Left forelimb (tissue), 1 donor: ENCODE results near the gene KREMEN1.

Experiments
- DNase-seq: peaks from one replicate; pipeline ENCODE4 v3.0.0-alpha.2; 2018; ENCODE audit warnings: low spot score

Gene KREMEN1

DNA sequence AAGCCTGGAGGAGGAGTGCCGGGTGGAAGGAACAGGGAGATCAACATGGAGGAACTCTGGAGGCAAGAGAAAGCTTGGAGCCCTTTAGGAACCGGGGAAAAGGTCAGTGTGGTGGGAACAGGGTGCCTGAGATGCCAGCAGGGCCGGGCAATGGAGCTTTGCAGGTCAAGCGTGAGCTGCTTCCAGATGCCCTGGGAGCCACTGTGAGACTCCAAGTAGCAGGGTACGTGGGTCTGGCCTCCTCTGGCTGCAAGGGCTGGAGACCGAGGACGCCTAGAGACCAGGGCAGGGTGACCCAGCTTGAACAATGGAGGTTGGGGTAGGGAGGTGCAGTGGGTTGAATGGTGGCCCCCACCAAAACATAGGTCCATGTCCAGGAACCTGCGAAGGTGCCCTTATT is 117.2 kb downstream of the KREMEN1 start:
- DNase-seq: peak; percentile 58

DNA sequence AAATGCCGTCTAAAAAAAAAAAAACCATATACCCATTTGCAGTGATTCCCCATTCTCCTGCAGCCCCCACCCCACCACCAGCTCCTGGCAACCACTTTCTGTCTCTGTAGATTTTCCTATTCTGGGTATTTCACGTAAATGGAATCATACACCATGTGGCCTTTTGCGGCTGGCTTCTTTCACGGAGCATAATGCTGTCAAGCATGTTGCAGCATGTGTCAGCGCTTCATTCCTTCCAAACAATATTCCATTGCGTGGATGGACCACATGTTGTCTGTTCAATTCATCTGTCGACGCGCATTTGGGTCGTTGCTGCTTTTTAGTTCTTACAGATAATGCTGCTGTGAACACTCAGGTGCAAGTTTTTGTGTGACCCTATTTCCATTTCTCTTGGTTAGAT is 118.1 kb downstream of the KREMEN1 start:
- DNase-seq: no peak

DNA sequence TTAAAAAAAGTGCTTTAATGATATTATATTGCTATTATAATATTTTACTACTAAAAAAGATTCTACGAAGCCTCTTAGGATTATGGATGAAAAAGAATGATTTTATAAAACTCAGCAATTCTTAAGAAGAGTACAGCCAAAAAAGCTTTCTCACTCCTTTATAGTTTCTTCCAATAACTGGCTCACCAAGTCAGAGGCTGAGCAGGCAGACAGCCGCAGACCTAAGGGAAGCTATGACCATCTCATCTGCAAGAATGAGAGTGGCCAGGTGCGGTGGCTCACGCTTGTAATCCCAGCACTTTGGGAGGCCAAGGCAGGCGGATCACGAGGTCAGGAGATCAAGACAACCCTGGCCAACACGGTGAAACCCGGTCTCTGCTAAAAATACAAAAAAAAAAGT is 120.2 kb downstream of the KREMEN1 start:
- no peak for DNase-seq

DNA sequence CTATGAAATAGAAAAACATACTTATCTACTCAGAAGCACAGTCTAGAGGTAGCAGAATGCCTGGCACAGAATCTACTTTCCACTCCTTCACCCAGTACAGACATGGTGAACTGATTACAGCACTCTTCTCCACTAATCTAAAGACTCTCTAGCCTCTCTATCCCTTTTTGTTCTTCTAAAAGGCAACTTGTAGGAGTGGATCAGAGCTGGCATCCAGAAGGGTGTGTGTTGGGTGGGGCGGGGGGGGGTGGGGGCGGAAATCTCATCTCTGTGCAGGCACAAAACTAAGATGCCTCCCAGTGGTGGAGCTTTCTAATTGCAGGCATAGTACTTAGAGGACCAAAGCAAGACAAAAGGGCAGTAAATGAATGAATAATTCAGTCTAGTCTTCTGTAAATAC is 121.3 kb downstream of the KREMEN1 start:
- DNase-seq: no peak

DNA sequence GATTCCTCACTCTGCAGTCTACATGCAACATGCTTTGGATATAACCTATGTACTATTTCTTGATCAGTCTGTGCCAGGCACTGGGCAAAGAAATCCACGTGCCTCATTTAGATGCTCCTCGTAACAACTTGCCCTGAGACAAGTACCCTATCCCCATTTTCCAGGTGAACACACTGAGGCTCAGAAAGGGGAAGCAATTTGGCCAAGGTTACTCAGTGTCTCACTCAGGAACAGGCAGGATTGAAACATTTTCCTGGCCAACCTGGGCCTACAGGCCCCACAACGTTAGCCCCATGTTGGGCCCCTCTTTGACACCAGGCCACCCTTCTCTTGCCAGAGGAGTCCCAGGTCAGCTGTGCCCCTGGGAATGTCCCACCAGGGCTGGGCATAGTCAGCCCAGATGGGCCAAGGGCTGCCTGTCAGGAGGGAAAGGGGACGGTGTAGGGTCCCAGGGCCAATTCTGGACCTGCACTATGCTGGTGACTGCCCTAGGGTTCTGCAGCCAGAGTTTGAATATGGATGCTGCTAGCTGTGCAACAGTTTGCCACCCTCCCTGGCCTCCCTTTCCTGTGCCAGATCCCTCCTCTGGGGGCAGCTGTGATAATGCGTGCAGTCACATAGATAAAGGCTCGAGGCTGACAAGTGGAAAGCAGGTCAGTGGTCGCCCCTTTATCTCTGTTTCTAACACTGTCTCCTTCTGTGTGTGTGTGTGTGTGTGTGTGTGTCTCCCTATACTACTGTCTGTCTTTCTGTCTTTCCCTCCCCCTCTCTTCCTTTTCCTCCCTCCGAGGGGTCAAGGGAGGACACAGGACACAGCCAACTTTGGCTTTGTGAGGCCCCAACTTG is 122.5 kb downstream of the KREMEN1 start:
- DNase-seq: no peak

DNA sequence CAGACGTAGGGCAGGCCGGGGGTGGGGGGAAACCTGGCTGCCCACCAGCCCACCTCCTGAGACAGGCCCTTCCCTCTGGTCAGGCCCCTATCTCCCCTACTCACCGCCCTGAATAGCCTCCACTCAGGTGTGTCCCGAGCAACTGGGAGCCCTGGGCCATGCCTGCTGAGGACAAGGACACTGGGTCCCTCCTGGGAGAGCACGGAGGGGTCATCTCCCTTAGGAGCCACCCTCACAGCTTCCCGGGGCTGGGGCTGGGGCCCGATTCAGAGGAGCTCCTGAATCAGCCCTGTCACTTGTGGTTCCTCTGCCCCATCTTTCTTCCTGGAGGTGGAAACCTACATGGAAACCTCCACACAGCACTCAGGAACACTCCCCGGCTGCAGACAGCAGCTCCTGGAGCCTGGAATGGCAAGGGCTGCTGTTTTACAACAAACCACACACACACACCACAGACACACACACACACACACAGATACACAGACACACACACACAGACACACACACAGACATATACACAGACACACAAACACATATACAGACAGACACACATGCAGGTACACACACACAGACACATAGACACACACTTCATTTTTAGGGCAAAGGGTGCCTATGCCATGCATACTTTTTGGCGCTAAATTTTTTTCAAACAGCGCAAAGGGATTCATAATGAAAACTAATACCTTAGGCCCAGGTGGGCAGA is 123.3 kb downstream of the KREMEN1 start:
- DNase-seq: no peak

DNA sequence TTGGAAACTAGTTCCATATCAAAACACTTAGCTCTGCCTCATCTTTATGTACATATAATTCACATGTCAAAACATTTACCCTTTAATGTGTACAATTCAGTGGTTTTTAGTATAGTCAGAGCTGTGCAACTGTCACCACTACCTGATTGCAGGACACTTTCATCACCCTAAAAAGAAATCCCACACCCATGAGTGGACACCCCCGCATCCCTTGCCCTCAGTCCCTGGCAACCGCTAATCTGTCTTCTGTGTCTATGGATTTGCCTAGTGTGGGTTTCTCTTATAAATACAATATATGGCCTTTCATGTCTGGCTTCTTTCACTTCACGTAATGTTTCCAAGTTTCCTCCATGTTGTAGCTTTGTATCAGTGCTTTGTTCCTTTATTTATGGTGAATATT is 124.3 kb downstream of the KREMEN1 start:
- no peak for DNase-seq

DNA sequence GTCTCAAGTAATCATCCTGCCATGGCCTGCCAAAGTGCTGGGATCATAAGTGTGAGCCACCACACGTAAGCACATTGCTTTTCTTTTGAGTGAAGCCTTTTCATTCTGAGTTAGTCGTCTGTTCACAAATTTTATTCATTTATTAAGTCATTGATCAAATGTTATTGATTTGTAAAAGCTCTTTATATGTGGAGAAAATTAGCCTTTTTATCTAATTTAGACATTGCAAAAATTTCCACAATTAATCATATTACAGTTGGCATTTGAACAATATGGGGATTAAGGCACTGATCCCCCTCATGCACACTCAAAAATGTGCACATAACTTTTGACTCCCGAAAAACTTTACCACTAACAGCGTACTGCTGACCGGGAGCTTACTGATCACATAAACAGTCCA is 125.4 kb downstream of the KREMEN1 start:
- no peak for DNase-seq

DNA sequence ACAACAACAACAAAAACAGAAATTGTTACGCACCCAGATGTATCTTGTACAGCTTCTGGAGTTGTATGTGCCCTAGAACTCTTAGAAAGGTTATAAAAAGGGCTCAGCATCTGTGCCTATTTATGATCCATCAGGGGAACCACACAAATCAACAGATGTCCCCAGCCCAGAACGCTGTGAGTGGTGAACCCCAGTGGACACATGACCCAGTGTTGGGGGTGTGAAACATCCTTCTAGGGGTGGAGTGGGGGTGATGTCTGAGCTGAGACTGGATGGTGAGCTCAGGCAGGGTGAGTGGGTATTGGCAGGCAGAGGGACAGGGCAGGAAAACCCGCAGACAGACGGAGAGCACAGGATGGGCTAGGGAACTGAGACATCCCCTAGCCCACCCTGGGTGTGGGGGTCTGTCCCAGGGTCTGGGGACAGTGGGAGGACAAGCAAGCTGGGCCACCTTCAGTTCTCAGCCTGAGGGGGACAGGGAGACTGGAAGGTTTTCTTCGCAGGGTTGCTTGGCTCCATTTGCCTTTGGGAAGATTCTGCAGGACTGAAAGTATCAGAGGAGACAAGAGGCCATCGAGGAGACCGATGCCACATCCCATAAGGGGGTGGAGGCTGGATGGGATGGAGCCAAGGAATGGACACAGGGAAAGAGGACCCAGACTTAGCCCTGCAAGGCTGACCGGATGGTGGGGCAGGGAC is 127.0 kb downstream of the KREMEN1 start:
- no peak for DNase-seq

DNA sequence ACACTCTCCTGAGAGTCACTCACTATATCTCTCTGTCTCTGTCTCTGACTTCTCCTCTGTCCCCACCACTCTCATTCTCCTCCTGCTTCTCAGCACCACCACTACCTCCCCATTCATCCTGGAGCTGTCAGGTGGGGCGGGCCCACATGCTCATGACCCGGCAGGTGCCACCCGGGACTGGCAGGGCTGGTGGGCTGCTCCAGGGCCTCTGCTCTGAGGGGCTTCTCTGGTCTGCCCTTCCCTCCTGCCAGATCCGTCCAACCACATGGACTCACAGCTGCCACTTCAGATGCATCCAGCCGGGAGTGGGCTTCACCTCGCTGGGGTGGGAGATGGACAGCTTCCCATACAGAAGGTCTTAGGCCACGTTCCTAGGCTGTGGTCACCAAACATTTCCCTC is 128.1 kb downstream of the KREMEN1 start:
- no peak for DNase-seq

DNA sequence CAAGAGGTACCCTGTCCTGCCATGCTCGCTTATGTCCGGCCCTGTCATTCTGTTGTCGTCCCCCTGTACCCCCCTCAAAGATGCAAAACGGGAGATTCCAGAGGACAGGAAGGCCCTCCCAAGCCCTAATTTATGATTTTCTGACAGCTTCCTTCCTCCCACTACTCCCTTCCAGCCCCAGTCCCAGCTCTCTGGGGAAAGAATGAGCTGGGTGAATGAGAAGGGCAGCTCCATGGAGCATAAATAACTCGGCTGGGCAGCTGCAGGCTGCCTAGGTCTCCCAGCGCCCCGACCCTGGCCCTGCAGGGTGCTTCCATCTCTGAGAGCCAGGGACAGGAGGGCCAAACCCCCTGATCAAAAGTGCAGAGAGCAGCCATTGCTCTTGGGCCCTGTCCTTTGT is 128.9 kb downstream of the KREMEN1 start:
- no peak for DNase-seq

DNA sequence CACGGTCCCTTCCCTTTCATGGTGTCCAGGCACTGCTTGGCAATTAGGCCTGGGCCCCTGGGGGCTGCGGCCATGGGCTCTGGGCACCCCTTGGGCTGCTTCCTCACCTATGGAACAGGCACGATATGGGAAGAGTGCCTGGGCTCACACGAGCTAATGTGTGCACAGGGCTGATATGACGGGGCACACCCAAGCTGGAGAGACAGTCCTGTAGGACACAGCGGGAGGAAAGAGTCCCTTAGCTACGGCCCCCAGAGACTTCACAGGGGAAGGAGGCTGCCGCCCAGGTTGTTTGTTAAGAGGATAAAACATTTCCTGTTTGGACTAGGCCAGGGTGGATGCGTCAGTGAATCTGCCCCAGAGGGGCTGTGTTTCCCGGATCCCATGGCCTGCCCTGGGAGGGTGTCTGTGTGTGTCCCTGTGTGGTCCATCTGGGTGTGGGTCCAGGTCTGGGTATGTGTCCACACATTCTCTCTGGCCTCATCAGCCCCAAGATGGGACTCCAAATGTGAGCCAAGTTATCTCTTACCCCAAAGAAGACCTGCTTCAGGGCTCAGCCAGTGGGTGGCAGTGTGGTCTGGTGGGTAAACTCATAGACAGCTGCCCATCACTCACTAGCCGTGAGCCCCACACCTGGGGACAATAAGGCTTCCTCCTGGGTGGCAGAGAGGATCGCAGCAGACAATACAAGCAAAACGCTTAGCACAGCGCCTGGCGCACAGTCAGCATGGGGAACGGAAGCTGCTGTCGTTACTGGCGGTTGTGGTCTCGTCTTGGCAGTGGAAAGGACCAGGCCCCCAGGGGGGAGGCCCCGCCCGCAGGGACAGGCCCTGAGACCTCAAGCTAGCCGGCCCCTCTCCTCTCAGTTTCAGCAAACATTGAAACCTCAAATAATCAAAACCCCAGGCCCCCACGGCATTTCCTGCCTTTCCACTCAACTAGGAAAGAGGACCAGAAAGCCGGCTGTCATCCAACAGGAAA is 129.7 kb downstream of the KREMEN1 start:
- no peak for DNase-seq

DNA sequence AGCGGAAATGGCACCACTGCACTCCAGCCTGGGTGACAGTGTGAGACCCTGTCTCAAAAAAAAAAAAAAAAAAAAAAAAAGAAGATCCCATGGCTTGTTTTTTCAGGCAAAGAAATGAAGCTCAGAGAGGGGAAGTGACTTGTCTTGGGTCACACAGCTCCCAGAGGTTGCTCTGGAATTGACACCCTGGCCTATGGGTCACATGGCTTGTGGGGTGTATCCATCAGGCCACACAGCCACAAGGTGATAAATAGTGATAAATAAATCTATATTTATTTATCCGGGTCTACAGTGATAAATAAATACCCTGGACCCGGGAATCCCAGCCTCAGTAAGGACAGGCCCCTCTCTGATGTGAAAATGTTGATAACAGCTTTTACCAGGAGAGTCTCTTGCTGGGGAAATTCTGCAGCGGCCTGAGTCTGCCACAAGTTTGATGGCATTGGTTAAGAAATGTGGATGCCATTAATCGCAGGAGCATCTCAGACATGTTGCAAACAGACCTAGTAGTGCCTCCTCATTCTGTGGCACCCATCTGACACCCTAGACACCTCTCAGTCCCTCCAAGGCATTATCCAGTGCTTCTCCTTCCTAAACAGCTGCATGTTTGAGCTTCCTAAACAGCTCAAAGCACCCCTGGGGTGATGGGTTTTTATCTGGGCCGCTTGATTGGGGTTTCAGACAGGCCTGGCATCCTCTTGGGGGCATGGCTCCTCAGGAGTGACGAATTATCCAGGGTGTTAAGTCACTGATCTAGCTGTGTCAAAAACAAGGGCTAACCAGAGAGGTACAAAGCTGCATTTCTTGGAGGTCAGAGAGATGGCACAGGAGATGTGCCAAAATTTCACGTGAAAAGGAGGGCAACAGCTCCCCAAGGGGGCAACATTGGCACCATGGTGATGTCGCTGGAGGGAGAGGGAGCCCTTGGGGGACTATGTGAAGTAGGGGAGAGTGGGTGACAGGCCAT is 130.9 kb downstream of the KREMEN1 start:
- DNase-seq: no peak

DNA sequence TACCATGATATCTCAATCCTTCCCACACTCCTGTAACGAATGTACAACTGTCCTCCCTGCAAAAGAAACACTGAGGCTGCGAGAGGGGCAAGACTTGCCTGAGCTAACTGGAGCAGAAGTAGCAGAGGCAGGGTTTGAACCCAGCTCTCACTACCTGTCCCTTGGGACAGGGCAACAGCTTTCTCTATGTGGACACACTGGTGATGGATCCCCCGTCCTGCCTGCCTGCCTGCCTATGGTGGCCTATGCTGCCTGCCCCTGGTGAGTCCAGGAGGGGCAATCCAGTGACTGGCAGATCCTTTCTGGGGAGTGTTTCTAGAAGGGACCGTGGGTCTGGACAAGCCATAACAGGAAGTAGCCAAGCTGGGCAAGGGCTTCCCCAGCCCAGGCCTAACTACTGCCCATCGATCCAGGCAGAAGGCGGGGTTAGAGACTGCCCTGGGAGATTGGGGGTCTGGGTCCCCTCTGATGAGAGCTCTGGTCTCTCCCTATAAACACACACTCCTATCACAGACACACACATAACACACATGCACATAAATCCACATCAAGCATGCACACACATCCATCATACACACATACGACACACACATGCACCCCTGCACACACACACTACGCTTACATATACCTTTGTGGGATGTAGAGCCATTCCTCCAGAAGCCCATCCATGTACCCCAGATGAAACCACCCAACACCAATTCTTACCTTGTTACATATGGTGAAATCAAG is 131.8 kb downstream of the KREMEN1 start:
- DNase-seq: no peak

DNA sequence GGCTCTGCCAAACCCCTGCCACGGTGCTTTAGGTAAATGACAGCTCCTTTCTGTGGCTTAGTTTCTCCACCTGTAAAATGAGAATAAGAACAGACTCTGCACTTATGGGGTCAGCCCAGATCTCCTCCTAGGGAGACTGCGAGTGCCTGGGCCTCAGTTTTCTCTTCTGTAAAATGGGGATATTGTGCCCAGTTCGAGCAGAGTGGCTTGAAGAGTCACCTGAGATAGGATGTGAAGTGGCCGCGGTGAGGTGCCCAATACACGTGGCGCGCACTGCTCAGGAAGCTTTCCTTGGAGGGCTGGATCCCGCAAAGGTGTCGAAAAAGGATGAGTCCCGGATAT is 132.4 kb downstream of the KREMEN1 start:
- DNase-seq: no peak

DNA sequence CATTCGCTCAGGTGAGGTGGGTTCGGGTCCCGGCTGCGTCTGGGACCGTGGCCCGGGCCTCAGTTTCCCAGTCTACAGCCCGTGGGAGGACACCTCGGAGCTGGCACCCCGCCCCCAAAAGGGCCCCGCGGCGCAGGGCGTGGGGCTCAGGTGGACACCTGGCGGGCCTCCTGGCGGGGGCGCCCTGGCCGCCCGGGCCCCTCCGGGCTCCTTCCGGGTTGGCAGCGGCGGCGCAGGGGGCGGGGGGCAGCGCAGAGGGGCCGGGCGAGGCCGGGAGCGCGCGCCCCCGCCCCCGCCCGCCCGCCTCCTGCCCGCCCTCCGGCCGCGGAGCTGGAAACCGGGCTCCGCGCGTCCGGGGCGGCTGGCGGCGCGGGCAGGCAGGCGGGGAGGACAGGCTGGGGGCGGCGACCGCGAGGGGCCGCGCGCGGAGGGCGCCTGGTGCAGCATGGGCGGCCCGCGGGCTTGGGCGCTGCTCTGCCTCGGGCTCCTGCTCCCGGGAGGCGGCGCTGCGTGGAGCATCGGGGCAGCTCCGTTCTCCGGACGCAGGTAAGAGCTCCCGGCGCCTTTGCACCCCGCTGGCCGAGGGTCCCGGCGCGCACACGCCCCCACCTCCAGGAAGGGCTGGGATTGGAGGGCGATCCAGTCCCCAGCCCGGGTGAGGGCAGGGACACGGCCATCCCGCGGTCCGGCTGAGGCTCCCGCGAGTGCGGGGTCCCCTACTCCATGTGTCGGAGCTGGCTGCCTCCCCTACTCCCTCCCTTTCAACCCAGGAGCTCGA is 132.9 kb downstream of the KREMEN1 start, which contains the start of gene EMID1:
TSS of gene EMID1 (plus strand) at position 303 of the 778 bp plus-strand sequence. CDS start at position 446, 143 bp downstream.
- no peak for DNase-seq

DNA sequence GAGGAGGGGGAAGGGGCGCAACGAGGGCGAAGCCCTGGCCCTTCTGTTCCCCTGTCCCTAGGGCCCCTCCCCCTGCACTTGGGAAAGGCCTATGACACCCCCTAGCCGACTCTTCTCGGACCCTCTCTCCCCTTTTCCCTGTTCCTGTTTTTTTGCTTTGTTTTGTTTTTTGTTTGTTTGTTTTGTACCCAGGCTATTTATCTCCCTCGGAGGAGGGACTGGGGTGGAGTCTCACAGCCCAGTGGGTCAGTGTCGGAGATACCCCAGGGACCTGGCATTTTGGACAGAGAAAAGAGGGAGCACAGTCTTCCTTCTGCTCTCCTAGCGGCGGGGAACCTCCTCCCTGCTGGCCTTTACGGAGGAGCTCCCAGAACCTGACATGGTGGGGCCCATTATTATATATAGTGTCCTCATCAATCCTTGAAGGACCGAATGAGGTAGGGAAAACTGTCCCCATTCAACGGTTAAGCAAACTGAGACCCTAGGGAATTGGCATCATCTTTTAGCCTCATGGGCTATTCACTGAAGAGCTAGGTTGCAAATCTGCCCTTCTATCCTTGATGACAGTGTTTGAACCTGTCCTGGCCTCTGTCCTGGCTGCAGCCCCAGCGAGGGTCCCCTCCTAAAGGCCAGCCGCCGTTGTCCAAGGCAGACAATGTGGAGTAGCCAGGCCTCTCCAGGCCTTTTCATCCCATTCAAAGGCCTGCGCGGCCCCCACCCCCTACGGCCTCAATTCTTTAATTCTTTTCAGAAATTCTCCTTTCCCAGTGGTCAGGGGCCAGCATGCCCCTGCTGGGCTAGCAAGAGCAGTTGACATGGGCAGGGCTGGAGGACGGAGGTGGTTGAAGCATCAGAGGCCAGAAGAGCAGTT is 133.8 kb downstream of the KREMEN1 start:
- no peak for DNase-seq

DNA sequence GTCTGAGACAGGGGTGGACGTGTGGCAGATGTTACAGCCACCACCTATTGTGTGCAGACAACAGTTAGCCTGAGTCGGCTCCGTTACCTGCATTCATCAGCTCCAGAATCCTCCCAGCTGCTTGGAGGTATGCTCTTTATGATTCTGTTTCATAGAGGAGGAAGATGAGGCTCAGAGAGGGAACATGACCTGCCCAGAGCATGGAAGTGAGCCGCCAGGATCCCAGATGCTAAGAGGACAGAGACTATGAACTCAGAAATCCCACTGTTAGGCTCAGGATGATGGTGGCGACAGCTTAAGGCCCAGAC is 134.4 kb downstream of the KREMEN1 start:
- no peak for DNase-seq
